PC-3 (cell line): ENCODE results near the gene MYO5C.

Experiments used
- CTCF ChIP-seq: fragments of 300-600 bp; sonication (generic); conservative IDR thresholded peaks from 2 replicates; pipeline ENCODE4 v1.5.1; 2017; ENCODE audit warnings: antibody characterized with exemption, low read depth, mild to moderate bottlenecking, low read length
- EZH2 ChIP-seq: fragments of 300-600 bp; sonication (generic); IDR thresholded peaks from one replicate; pipeline ENCODE4 v1.6.1; 2017; ENCODE audit warnings: antibody characterized with exemption, mild to moderate bottlenecking, low read length; ENCODE audit not compliant: unreplicated experiment

GRCh38 chr15:52257734-52258062 is 37.9 kb downstream of the MYO5C start:
- TF ChIP-seq CTCF = no peak
- no peak for TF ChIP-seq EZH2
